Activated CD4-positive, alpha-beta T cell treated with anti-CD3 and anti-CD28 coated beads for 24 hours (primary cell): ENCODE measurements around the gene SETD2.
"Not testable (repeated sequence)": the region's sequence is repeated elsewhere in the genome, so short reads cannot be mapped to it uniquely, and the experiment has no call there.

Experiments
- DNase-seq, 2 donors: peaks; one replicate each; pipeline ENCODE4 v3.0.0-alpha.2; 2020; ENCODE audit warnings: low read depth in 2 of 2

The SETD2 gene

GRCh38 chr3:47152578-47152977 lies 11.3 kb downstream of the SETD2 start:
- no peak for DNase-seq

GRCh38 chr3:47151836-47152235 lies 12.1 kb downstream of the SETD2 start:
- DNase-seq = no peak

- no peak for DNase-seq
These were observed 14.5 kb downstream of the SETD2 start for GRCh38 chr3:47149339-47149933.

- DNase-seq = no peak
These were observed 18.6 kb downstream of the SETD2 start for GRCh38 chr3:47145272-47145671.

- no peak for DNase-seq
These were observed 20.8 kb downstream of the SETD2 start for GRCh38 chr3:47143068-47143467.

GRCh38 chr3:47142536-47142935 lies 21.4 kb downstream of the SETD2 start:
- DNase-seq = not testable (repeated sequence)

GRCh38 chr3:47140973-47141461 lies 22.9 kb downstream of the SETD2 start:
- DNase-seq = not testable (repeated sequence)

- DNase-seq = not testable (repeated sequence)
These were observed 23.4 kb downstream of the SETD2 start for GRCh38 chr3:47140553-47140952.

GRCh38 chr3:47134311-47134710 lies 29.6 kb downstream of the SETD2 start:
- DNase-seq = no peak

- no peak for DNase-seq
These were observed 30.3 kb downstream of the SETD2 start for GRCh38 chr3:47133641-47134040.

- DNase-seq = no peak
These were observed 33.4 kb downstream of the SETD2 start for GRCh38 chr3:47130557-47130956.

- no peak for DNase-seq
These were observed 35.8 kb downstream of the SETD2 start for GRCh38 chr3:47128137-47128536.

GRCh38 chr3:47123857-47124256 lies 40.1 kb downstream of the SETD2 start:
- DNase-seq = no peak

GRCh38 chr3:47121409-47121808 lies 42.5 kb downstream of the SETD2 start:
- DNase-seq = no peak

- no peak for DNase-seq
These were observed 43.8 kb downstream of the SETD2 start for GRCh38 chr3:47120138-47120537.

- not testable (repeated sequence) for DNase-seq
These were observed 44.5 kb downstream of the SETD2 start for GRCh38 chr3:47119387-47119786.

- no peak for DNase-seq
These were observed 46.0 kb downstream of the SETD2 start for GRCh38 chr3:47117807-47118364.

GRCh38 chr3:47115524-47115923 lies 48.4 kb downstream of the SETD2 start:
- not testable (repeated sequence) for DNase-seq

GRCh38 chr3:47113669-47114365 lies 50.1 kb downstream of the SETD2 start:
- DNase-seq = no peak

GRCh38 chr3:47112997-47113396 lies 50.9 kb downstream of the SETD2 start:
- DNase-seq = no peak

- no peak for DNase-seq
These were observed 54.5 kb downstream of the SETD2 start for GRCh38 chr3:47109393-47109792.

GRCh38 chr3:47108546-47108945 lies 55.4 kb downstream of the SETD2 start:
- DNase-seq = no peak

GRCh38 chr3:47104259-47104658 lies 59.7 kb downstream of the SETD2 start:
- no peak for DNase-seq
